Activated T-cell treated with anti-CD3 and anti-CD28 coated beads, Interleukin-2, amount 50 U/mL, for 72 hours (primary cell): ENCODE results near the gene HLA-DOA. TPM values are rescaled to one million over a fixed set of nuclear protein-coding genes. Genes with fewer than 3 reads are reported as not detected.

Experiments
- ATAC-seq, 2 donors: fragments of 150-1000 bp; cut with Tn5 transposase; replicated peaks in 1 of 2; 2 replicates each; pipeline ENCODE4 v1.10.0; 2021; ENCODE audit warnings: moderate library complexity in 2 of 2, mild to moderate bottlenecking in 1 of 2
- DNase-seq, 2 donors: peaks; one replicate each; pipeline ENCODE4 v3.0.0; 2021 to 2022; ENCODE audit warnings: mixed read lengths in 1 of 2
- H3K27ac Mint-ChIP-seq: one replicate; pipeline ENCODE4 v1.8.0; 2022; ENCODE audit warnings: mild to moderate bottlenecking, moderate library complexity, mixed read lengths
- H3K27me3 Mint-ChIP-seq: one replicate; pipeline ENCODE4 v1.8.0; 2022; ENCODE audit warnings: low read depth, mixed read lengths
- H3K36me3 Mint-ChIP-seq, 2 donors: one replicate each; pipeline ENCODE4 v1.8.0; 2022; ENCODE audit warnings: mixed read lengths in 2 of 2, mild to moderate bottlenecking in 1 of 2; ENCODE audit not compliant: insufficient read depth in 2 of 2
- H3K4me1 Mint-ChIP-seq: one replicate; pipeline ENCODE4 v1.8.0; 2022; ENCODE audit warnings: low read depth, mixed read lengths
- H3K4me3 Mint-ChIP-seq, 2 donors: one replicate each; pipeline ENCODE4 v1.8.0; 2022; ENCODE audit warnings: mild to moderate bottlenecking in 2 of 2, mixed read lengths in 2 of 2, moderate library complexity in 2 of 2
- H3K9me3 Mint-ChIP-seq, 2 donors: one replicate each; pipeline ENCODE4 v1.8.0; 2022; ENCODE audit warnings: mixed read lengths in 2 of 2
- total RNA-seq, 2 donors: library from RNA; stranded (reverse); gene quantifications; one replicate each; pipeline ENCODE4 v1.2.3, GENCODE V29; 2022

Gene HLA-DOA
- 1 to 10 TPM; 3.1 to 3.9 TPM for total RNA-seq

DNA sequence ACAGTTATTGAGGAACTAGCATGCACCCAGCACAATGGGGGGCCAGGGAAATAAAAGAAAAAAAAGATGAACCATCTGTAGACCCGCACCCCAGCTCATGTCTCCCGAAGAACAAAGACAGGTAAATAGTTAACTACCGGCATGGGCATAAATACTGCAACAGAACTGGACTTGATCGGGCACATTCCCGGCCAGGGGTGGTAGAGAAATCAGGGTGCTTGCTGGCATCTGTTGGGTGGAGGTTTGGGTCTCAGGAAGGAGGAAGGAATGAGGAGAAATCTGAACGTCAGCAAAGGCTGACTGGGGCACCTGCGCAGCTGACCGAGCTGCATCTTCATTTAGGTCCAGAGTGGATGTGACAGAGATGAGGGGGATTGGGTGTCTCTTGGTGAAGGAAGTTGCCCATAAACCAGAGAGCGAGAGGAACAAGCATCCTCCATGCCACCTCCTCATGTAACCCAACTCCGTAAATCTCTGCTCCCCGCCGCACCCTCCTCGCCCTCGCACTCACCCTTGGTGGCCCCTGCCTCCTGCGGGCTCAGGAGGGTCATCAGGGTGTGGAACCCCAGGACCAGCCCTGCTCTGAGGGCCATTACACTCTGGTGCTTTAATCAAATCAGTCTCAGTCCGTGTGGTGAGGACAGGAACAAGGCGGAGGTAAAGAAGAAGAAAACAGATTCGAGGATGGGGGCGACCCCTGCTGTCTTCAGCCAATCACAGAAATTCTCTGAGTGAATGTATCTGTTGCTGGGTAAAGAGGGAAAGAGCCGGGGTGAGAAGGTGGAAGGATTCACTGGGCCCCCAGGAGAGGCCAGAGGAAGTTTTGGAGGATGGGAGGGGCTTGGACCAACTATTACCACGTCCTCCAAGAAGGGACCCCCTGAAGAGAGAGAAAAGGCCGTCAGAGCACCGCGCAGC lies at the start of gene HLA-DOA:
TSS of gene HLA-DOA (minus strand) at position 648 of the 918 bp plus-strand sequence.
- Mint-ChIP-seq H3K4me3 (peak within 1 kb of the TSS; percentile 77 to 86), H3K9me3 (no peaks in the 10 kb centered on the region), H3K27ac (no peak within 1 kb of the TSS), H3K36me3 (no peaks in the 10 kb centered on the region), H3K27me3 (peaks cover 9% of the 10 kb centered on the region), H3K4me1 (peaks cover 11% of the 10 kb centered on the region)
- ATAC-seq (peak; percentile 95 to 96), DNase-seq (peak; percentile 46 to 55)

DNA sequence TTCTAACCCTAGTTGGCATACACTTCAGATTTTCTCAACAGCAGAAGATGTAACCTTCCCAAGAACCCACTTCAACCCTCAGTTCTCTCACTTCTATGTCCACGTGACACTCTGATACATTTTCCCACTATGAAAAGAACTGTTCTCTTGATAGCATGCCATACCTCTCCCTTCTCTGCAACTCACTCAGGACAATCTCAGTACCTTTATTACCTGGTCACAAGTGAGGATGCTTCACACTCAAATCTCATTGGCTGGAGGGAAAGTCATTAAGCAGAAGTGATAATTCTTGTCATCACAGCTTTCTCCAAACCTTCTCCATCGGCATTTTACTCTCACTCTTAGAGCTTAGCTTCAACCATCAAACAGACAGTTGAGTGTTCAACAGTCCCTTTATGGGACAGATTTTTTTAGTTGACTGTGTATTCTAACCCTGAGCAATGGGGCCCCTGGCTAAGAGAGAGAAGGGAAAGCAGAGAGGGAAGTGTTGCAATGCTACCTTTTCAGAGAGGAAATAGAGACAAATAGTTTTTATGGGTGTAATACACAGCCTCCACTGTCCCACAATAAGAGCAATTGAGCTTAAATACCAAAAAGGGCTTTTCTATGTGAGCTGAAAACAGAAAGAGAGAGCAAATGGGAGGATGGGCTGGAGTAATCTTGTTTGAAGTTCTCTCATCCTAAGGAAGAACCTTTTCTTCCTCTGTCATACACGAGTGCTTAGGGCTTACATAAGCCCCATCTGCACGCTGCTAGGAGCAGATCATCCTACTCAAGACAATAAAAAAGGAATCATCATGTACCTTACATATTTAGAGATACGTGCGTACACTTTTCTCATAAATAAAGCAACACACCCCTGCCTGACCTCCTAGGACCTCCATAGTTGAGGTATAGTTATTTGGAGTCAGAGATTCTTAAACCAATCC lies 48.1 kb upstream of the HLA-DOA start:
- no peak overlapping the region for H3K4me3 Mint-ChIP-seq
- peaks cover 0 to 2% of the 10 kb centered on the region in 2 donors for H3K9me3 Mint-ChIP-seq
- peaks cover 5% of the 10 kb centered on the region for H3K4me1 Mint-ChIP-seq
- peak in 1 of 2 donors; percentile 67 for ATAC-seq
- H3K36me3 Mint-ChIP-seq = peaks cover 0 to 2% of the 10 kb centered on the region in 2 donors
- H3K27me3 Mint-ChIP-seq = peaks cover 33% of the 10 kb centered on the region
- DNase-seq = no peak
- no peak overlapping the region for H3K27ac Mint-ChIP-seq

DNA sequence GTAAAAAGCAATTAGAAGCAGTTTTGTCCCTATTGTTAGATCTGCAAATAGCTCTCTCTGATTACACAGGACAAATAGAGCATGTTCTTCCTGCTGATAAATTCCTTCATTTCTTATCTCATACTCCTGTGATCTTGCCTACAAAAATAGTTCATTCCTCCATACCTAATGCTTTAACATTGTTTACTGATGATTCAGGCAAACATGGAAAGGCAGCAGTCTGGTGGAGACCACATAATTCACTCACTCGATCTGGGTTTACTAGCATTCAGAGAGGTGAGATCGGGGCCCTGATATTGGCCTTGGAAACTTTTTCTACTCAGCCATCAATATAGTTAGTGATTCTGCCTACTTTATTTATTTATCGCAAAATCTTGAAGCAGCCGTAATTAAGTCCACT lies 43.8 kb upstream of the HLA-DOA start:
- Mint-ChIP-seq H3K4me3 (no peak overlapping the region), H3K27ac (no peak overlapping the region), H3K27me3 (peaks cover 42% of the 10 kb centered on the region), H3K36me3 (no peaks in the 10 kb centered on the region), H3K4me1 (no peaks in the 10 kb centered on the region), H3K9me3 (no peaks in the 10 kb centered on the region)
- ATAC-seq = no peak
- no peak for DNase-seq

DNA sequence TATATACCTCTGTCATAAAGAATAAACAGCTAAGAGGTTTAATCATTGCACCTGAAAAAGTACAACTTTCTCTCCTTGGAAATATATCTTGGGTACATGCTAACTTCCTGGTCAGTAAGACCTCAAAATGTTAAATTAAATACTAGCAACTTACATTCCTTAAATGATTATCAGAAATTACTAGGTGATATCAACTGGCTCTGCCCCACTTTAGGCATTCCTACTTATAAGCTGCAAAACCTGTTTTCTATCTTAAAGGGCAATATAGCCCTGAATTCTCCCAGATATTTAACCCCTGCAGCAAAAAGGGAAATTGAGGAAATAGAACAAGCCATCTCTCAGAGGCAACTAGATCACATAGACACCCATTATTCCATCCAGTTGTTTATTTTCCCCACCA lies 43.2 kb upstream of the HLA-DOA start:
- H3K4me1 Mint-ChIP-seq = no peaks in the 10 kb centered on the region
- H3K4me3 Mint-ChIP-seq = no peak overlapping the region
- no peaks in the 10 kb centered on the region for H3K9me3 Mint-ChIP-seq
- H3K27me3 Mint-ChIP-seq = peaks cover 42% of the 10 kb centered on the region
- ATAC-seq (no peak), DNase-seq (no peak)
- no peaks in the 10 kb centered on the region for H3K36me3 Mint-ChIP-seq
- no peak overlapping the region for H3K27ac Mint-ChIP-seq

DNA sequence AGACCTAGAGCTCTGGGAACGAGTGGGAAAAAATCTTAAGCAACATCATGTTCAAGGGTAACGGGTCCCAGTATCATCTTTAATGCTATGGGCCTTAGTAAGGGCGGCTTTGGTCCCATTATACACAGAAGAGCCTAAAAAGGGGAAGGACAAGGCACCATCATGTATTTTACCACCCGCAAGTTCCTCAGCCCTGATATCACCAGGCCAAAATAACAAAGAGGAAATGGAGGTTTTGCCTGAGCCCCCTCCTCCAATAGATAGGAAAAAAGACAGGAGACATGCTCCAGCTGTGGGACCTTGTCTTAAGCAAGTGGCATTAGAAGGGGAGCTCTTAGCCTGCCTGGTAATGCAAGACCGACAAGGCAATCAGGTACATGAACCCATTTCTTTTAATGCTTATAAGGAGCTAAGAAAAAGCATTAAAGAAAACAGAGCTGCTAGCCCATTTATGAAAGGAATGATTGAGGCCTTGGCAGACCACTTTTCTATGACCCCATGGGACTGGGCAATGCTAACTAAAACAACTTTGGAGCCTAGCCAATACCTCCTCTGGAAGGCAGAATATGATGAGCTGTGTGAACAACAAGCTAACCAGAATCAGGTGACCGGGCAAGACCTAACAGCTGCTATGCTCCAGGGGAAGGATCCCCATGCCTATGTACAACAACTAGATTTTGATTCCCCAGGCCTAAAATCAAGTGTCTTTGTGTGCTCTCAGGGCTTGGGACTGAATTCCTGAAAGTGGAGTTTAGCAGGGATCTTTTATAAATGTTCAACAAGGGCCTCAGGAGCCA lies 40.8 kb upstream of the HLA-DOA start:
- Mint-ChIP-seq H3K4me1 (no peaks in the 10 kb centered on the region), H3K36me3 (peaks cover 0 to 2% of the 10 kb centered on the region in 2 donors), H3K27me3 (peaks cover 53% of the 10 kb centered on the region), H3K4me3 (no peak overlapping the region), H3K9me3 (peaks cover 0 to under 1% of the 10 kb centered on the region in 2 donors), H3K27ac (no peak overlapping the region)
- DNase-seq = no peak
- ATAC-seq = no peak

DNA sequence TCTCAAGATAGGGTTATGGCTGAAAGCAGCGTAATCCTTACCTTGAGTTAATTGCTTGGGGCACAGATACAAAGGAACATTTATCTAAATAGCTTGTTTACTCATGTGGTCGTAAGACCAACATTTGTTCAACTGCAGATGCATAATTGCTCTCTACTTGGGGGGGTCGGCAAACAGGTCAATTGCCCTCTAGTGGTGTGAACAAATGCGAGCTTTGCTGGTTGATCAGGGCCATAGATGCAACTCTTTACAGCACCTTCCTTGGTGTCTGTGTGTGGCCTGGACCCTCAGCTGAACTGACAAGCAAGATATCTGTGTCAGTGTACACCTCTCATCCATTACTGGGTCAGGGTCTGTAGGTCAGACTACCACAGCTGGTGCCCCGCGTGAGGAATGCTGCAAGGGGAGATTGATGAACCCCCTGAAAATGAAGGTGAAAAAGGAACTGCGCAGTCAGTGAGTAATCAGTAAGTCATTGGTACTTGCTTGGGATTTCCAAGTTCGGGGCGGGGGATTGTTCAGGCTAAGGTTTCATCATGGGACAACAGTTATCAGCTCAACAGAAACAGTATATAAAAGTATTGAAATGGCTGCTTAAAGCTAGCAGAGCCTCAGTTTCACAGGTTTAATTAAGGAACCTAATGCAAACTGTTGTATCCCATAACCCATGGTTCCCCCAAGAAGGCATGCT lies 40.1 kb upstream of the HLA-DOA start:
- Mint-ChIP-seq H3K9me3 (peaks cover 0 to 2% of the 10 kb centered on the region in 2 donors), H3K4me3 (no peak overlapping the region), H3K36me3 (peaks cover 0 to 3% of the 10 kb centered on the region in 2 donors), H3K4me1 (no peaks in the 10 kb centered on the region), H3K27me3 (peaks cover 53% of the 10 kb centered on the region), H3K27ac (no peak overlapping the region)
- ATAC-seq (no peak), DNase-seq (no peak)

DNA sequence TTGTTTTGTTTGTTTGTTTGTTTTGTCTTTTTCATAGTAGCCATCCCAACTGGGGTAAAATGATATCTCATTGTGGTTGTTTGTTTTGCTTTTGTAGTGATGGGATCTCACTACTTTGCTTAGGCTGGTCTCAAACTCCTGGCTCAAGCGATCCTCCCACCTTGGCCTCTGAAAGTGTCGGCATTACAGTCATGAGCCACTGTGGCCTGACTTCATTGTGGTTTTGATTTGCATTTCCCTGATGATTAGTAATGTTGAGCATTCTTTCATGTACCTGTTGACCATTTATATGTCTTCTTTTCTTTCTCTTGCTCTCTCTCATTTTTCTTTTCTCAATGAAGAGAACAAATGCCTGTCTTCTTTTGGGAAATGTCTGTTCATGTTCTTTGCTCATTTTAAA lies 30.8 kb upstream of the HLA-DOA start:
- peaks cover 3 to 6% of the 10 kb centered on the region in 2 donors for H3K9me3 Mint-ChIP-seq
- no peak for ATAC-seq
- H3K27ac Mint-ChIP-seq = no peak overlapping the region
- no peaks in the 10 kb centered on the region for H3K4me1 Mint-ChIP-seq
- H3K4me3 Mint-ChIP-seq = no peak overlapping the region
- DNase-seq = no peak
- peaks cover 10% of the 10 kb centered on the region for H3K27me3 Mint-ChIP-seq
- H3K36me3 Mint-ChIP-seq = peaks cover 1 to 2% of the 10 kb centered on the region in 2 donors

DNA sequence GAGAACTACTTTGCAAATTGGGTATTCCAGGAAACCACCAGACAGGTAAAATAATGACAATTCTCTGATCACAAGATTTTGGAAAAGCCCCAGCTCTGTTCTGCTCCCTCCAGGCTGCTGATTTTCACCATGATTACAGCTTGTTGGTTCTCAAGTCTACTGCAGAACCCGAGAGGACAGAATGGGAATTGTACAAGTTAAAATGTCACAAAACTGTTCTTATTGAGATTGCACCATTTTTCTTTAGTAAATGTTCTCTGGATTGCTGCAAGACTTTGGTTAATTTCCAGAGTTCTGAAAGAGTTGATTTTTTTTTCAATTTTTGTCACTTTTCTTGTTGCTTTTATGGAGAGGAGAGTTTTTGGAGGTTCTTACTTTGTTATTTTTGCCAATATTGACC lies 27.1 kb upstream of the HLA-DOA start:
- no peak overlapping the region for H3K27ac Mint-ChIP-seq
- peaks cover 5 to 6% of the 10 kb centered on the region in 2 donors for H3K9me3 Mint-ChIP-seq
- no peak overlapping the region for H3K4me3 Mint-ChIP-seq
- peaks cover 18% of the 10 kb centered on the region for H3K27me3 Mint-ChIP-seq
- no peak for DNase-seq
- H3K4me1 Mint-ChIP-seq = no peaks in the 10 kb centered on the region
- peaks cover 1 to 5% of the 10 kb centered on the region in 2 donors for H3K36me3 Mint-ChIP-seq
- ATAC-seq = no peak

DNA sequence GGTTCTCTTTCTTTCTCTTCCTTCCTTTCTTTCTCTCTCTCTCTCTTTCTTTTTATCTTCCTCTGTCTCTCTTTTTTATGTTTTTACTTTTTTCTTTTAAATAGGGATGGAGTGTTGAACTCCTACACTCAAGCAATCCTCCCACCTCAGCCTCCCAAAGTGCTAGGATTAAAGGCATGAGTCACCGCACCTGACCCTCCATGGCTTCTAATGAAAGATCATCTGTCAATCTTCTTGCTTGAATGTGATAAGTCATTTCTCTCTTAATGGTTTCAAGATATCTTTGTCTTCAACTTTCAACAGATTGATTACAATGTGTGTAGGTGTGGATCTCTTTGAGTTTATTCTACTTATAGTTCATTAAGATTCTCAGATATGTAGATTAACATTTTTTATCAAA lies 25.2 kb upstream of the HLA-DOA start:
- Mint-ChIP-seq H3K4me3 (no peak overlapping the region), H3K27me3 (peaks cover 25% of the 10 kb centered on the region), H3K27ac (no peak overlapping the region), H3K4me1 (no peaks in the 10 kb centered on the region), H3K36me3 (peaks cover 1 to 5% of the 10 kb centered on the region in 2 donors), H3K9me3 (peaks cover 5 to 6% of the 10 kb centered on the region in 2 donors)
- ATAC-seq = no peak
- no peak for DNase-seq

DNA sequence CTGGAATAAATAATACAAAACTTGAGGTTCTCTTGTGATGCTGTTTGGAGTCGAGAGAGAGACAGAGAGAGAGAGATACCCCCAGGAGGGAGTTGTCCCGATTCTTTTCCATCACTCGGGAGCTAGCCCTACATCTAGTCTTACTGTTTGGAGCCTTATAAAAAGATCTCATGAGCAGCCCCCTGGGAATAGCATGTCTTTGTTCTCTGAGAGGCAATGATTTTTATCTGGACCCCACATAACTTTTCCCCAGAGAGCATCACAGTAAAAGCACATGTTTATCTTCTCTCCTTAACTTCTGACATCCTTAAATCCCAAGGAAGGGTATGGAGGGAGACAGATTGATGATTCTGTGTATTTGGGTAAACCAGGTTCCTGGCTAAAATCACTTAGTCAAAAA lies 20.9 kb upstream of the HLA-DOA start:
- peaks cover 22% of the 10 kb centered on the region for H3K27me3 Mint-ChIP-seq
- ATAC-seq = no peak
- no peak for DNase-seq
- H3K4me1 Mint-ChIP-seq = peaks cover 8% of the 10 kb centered on the region
- no peak overlapping the region for H3K4me3 Mint-ChIP-seq
- peaks cover 0 to 3% of the 10 kb centered on the region in 2 donors for H3K9me3 Mint-ChIP-seq
- peaks cover 0 to 4% of the 10 kb centered on the region in 2 donors for H3K36me3 Mint-ChIP-seq
- no peak overlapping the region for H3K27ac Mint-ChIP-seq

DNA sequence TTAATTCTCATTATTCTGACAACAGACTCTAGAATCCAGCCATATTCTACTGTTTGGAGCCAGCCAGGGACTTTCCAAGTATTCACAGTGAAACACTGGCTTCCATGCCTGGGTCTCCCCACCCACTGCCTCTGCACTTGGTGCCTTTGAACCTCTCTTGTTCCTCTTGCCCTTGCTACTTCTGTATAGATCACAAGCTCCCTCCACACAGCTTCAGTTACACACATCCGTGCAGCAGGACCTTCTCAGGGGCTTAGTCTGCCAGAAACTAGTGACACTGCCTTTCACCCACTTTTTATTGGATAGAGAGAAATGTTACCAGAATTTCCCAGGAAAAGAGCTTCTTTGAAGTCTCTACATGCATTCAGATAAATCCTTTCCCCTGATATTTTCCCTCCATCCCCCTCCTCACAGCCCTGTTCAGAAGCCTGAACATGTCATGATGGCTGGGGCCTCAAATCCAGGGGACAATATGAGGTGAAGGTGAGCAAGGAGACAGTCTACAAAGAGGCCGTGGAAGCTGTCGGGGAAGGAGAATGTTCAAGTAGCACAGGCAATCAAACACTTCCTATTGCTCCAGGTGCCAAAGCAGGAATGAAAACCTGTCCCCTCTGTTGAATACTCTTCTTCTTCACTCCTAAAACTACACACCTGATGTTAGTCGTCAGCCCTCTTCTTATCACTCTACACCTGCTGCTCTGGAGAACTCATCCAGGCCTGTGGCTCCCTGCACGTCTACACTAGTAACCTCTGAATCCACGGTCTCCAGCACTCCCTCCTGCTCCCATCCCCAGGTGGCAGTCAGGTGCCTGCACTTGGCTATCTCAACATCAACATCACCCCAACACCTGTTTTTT lies 20.2 kb upstream of the HLA-DOA start:
- Mint-ChIP-seq H3K4me1 (peaks cover 8% of the 10 kb centered on the region), H3K9me3 (no peaks in the 10 kb centered on the region), H3K27ac (peak overlapping the region; percentile 71), H3K4me3 (peak overlapping the region in 1 of 2 donors; percentile 11), H3K36me3 (no peaks in the 10 kb centered on the region), H3K27me3 (peaks cover 15% of the 10 kb centered on the region)
- DNase-seq (no peak), ATAC-seq (peak; percentile 70 to 79)
